ENCODE measurements around the gene HEBP1.

DNA sequence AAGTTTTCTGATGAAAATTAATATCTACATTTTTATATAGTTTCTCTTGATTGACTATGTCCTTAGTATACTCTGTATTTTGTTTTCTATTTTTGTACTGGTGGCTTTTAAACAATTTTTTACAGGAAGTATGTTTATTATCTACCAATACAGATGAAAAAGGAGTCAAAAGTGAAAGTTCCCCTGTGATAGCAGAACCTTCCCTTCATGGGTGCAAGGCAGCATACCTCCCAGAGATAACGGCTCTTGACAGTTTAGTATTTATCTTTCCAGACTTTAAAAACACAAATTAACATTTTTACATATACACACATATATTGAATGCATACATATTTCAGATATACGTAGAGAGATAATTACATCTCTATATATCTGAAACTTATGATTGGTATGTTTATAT, 27.0 kb upstream of the HEBP1 start:
- TF ChIP-seq ZNF565 (CRISPR knock-in tag; conservative IDR thresholded peaks at IDR 0.05; ENCODE audit: low read depth) (no peak), CSDC2 (CRISPR knock-in tag; IDR thresholded peaks at IDR 0.05) (no peak)
- TF ChIP-seq, protein P1, sequence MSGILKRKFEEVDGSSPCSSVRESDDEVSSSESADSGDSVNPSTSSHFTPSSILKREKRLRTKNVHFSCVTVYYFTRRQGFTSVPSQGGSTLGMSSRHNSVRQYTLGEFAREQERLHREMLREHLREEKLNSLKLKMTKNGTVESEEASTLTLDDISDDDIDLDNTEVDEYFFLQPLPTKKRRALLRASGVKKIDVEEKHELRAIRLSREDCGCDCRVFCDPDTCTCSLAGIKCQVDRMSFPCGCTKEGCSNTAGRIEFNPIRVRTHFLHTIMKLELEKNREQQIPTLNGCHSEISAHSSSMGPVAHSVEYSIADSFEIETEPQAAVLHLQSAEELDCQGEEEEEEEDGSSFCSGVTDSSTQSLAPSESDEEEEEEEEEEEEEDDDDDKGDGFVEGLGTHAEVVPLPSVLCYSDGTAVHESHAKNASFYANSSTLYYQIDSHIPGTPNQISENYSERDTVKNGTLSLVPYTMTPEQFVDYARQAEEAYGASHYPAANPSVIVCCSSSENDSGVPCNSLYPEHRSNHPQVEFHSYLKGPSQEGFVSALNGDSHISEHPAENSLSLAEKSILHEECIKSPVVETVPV (CRISPR knock-in tag; IDR thresholded peaks at IDR 0.05) = no peak
